HG02938 (cell line): ENCODE results near the gene SFT2D2.

Experiments
- ATAC-seq: cut with Tn5 transposase; IDR thresholded peaks from one replicate; pipeline ENCODE4 v1.9.1; 2021; ENCODE audit warnings: mild to moderate bottlenecking, moderate library complexity; ENCODE audit not compliant: unreplicated experiment

Gene SFT2D2

GRCh38 chr1:168263130-168263529 lies 37.3 kb downstream of the SFT2D2 start:
- no peak for ATAC-seq

GRCh38 chr1:168264296-168264695 lies 38.5 kb downstream of the SFT2D2 start:
- no peak for ATAC-seq

GRCh38 chr1:168265596-168265995 lies 39.8 kb downstream of the SFT2D2 start:
- ATAC-seq: no peak

- no peak for ATAC-seq
Measured at GRCh38 chr1:168266644-168267186, 40.9 kb downstream of the SFT2D2 start.

GRCh38 chr1:168271636-168272035 lies 45.8 kb downstream of the SFT2D2 start:
- no peak for ATAC-seq

- ATAC-seq: no peak
Measured at GRCh38 chr1:168273575-168273974, 47.8 kb downstream of the SFT2D2 start.

- ATAC-seq: no peak
Measured at GRCh38 chr1:168279253-168279652, 53.4 kb downstream of the SFT2D2 start.

- ATAC-seq: no peak
Measured at GRCh38 chr1:168280296-168280927, 54.6 kb downstream of the SFT2D2 start, which contains the start of gene TBX19. Gene TBX19, plus strand, starts transcription at chr1:168280877. Its CDS starts 214 bp downstream, at chr1:168281091.

GRCh38 chr1:168281603-168282325 lies 56.0 kb downstream of the SFT2D2 start:
- ATAC-seq: no peak

GRCh38 chr1:168285521-168285790 lies 59.7 kb downstream of the SFT2D2 start:
- no peak for ATAC-seq

- no peak for ATAC-seq
Measured at GRCh38 chr1:168285971-168286927, 60.4 kb downstream of the SFT2D2 start.

- no peak for ATAC-seq
Measured at GRCh38 chr1:168287237-168287664, 61.4 kb downstream of the SFT2D2 start.

GRCh38 chr1:168288311-168289052 lies 62.7 kb downstream of the SFT2D2 start:
- ATAC-seq: no peak

GRCh38 chr1:168291222-168291837 lies 65.5 kb downstream of the SFT2D2 start:
- no peak for ATAC-seq

GRCh38 chr1:168293356-168293755 lies 67.6 kb downstream of the SFT2D2 start:
- no peak for ATAC-seq

GRCh38 chr1:168295411-168296114 lies 69.8 kb downstream of the SFT2D2 start:
- no peak for ATAC-seq

- no peak for ATAC-seq
Measured at GRCh38 chr1:168297019-168297730, 71.4 kb downstream of the SFT2D2 start.

GRCh38 chr1:168298446-168298845 lies 72.6 kb downstream of the SFT2D2 start:
- ATAC-seq: no peak

GRCh38 chr1:168300626-168301025 lies 74.8 kb downstream of the SFT2D2 start:
- ATAC-seq: no peak
